ENCODE results near the gene KCNH1.
"Not testable (repeated sequence)": the region's sequence is repeated elsewhere in the genome, so short reads cannot be mapped to it uniquely, and the experiment has no call there.

Gene KCNH1

GRCh38 chr1:210981490-210981889, 152.5 kb downstream of the KCNH1 start:
- no peak overlapping the region for H3K9ac ChIP-seq (ENCODE audit: low read depth, low read length)
- no peaks in the 10 kb centered on the region for H3K4me1 ChIP-seq (ENCODE audit: control insufficient read depth, insufficient read depth, low read length)

GRCh38 chr1:210980082-210980481, 153.9 kb downstream of the KCNH1 start:
- no peaks in the 10 kb centered on the region for H3K4me1 ChIP-seq (ENCODE audit: control insufficient read depth, insufficient read depth, low read length)
- no peaks in the 10 kb centered on the region for H3K36me3 ChIP-seq (ENCODE audit: control insufficient read depth, insufficient read depth, low read length)
- no peaks in the 10 kb centered on the region for H3K9me3 ChIP-seq (ENCODE audit: control insufficient read depth, insufficient read depth, low read length)
- no peak overlapping the region for H3K9ac ChIP-seq (ENCODE audit: low read depth, low read length)
- H3K4me3 ChIP-seq (ENCODE audit: low read depth, low read length): no peak overlapping the region
- no peaks in the 10 kb centered on the region for H3K27me3 ChIP-seq (ENCODE audit: control insufficient read depth, insufficient read depth, low read length)

More at GRCh38 chr1:210981490-210981889, 152.5 kb downstream of the KCNH1 start:
- H3K4me3 ChIP-seq (ENCODE audit: low read depth, low read length): no peak overlapping the region
- H3K9me3 ChIP-seq (ENCODE audit: control insufficient read depth, insufficient read depth, low read length): no peaks in the 10 kb centered on the region
- no peaks in the 10 kb centered on the region for H3K27me3 ChIP-seq (ENCODE audit: control insufficient read depth, insufficient read depth, low read length)
- H3K36me3 ChIP-seq (ENCODE audit: control insufficient read depth, insufficient read depth, low read length): no peaks in the 10 kb centered on the region

DNA sequence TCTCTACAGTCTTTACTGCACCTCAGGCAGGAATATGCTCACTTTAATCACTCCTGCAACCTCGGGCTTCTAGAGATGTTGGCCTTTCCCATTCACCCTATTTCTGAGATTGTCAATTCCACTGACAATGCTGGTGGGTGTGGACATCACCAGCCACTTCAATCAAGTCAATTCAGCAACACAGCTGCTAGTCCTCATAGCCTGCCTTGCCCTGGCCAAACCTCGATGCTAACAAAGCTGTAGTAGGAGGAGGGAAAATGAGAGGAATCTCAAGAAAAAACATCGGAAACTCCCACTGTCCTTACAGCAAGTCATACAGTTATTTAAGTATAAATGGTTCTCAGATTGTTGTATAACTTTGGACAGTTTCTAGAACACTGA, 155.0 kb downstream of the KCNH1 start:
- no peak overlapping the region for H3K4me3 ChIP-seq (ENCODE audit: low read depth, low read length)
- no peaks in the 10 kb centered on the region for H3K4me1 ChIP-seq (ENCODE audit: control insufficient read depth, insufficient read depth, low read length)
- no peaks in the 10 kb centered on the region for H3K36me3 ChIP-seq (ENCODE audit: control insufficient read depth, insufficient read depth, low read length)
- no peaks in the 10 kb centered on the region for H3K27me3 ChIP-seq (ENCODE audit: control insufficient read depth, insufficient read depth, low read length)
- H3K9ac ChIP-seq (ENCODE audit: low read depth, low read length): no peak overlapping the region
- H3K9me3 ChIP-seq (ENCODE audit: control insufficient read depth, insufficient read depth, low read length): no peaks in the 10 kb centered on the region

GRCh38 chr1:210978316-210978973, 155.5 kb downstream of the KCNH1 start:
- Histone ChIP-seq H3K4me3 (ENCODE audit: low read depth, low read length) (no peak overlapping the region), H3K9me3 (ENCODE audit: control insufficient read depth, insufficient read depth, low read length) (no peaks in the 10 kb centered on the region), H3K9ac (ENCODE audit: low read depth, low read length) (no peak overlapping the region), H3K36me3 (ENCODE audit: control insufficient read depth, insufficient read depth, low read length) (no peaks in the 10 kb centered on the region), H3K27me3 (ENCODE audit: control insufficient read depth, insufficient read depth, low read length) (no peaks in the 10 kb centered on the region), H3K4me1 (ENCODE audit: control insufficient read depth, insufficient read depth, low read length) (no peaks in the 10 kb centered on the region)

DNA sequence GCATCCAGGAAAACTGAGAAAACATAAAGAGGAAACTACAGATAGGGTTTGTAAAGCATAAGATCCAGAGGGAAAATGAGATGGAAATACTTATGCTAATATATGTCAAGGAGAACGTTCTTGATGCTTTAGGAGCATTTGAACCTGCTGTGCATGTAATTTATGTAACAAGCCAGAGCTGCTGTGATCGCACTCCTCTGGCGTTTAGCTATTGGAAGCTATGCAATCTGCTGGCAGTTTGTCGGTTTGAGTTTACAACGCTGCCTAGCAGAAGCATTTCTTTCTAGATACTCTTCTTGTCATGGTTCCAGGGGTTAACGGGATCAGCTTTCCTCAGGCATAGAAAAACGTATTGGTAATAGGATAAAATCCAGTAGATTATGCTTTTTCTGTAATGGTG, 182.7 kb downstream of the KCNH1 start:
- no peak overlapping the region for H3K4me3 ChIP-seq (ENCODE audit: low read depth, low read length)
- no peaks in the 10 kb centered on the region for H3K9me3 ChIP-seq (ENCODE audit: control insufficient read depth, insufficient read depth, low read length)
- no peak overlapping the region for H3K9ac ChIP-seq (ENCODE audit: low read depth, low read length)
- no peaks in the 10 kb centered on the region for H3K27me3 ChIP-seq (ENCODE audit: control insufficient read depth, insufficient read depth, low read length)
- no peaks in the 10 kb centered on the region for H3K36me3 ChIP-seq (ENCODE audit: control insufficient read depth, insufficient read depth, low read length)
- H3K4me1 ChIP-seq (ENCODE audit: control insufficient read depth, insufficient read depth, low read length): no peaks in the 10 kb centered on the region

DNA sequence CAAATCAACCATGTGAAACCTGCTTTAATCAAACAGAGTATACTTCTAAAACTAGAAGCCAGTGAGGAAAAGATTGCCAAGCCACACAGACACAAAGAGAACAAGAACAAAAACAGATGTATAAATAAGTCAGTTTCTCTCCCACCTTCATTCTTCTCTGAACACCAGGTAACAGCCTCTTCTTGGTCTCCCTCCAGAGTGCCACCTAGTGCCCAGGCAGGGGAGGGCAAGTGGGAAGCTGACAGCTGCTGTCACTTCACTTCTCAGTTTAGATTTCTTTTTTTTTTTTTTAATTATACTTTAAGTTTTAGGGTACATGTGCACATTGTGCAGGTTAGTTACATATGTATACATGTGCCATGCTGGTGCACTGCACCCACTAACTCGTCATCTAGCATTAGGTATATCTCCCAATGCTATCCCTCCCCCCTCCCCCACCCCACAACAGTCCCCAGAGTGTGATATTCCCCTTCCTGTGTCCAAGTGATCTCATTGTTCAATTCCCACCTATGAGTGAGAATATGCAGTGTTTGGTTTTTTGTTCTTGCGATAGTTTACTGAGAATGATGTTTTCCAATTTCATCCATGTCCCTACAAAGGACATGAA, 183.9 kb downstream of the KCNH1 start:
- not testable (repeated sequence) for H3K4me1 ChIP-seq (ENCODE audit: control insufficient read depth, insufficient read depth, low read length); H3K9me3 ChIP-seq (ENCODE audit: control insufficient read depth, insufficient read depth, low read length); H3K27me3 ChIP-seq (ENCODE audit: control insufficient read depth, insufficient read depth, low read length); H3K36me3 ChIP-seq (ENCODE audit: control insufficient read depth, insufficient read depth, low read length); H3K4me3 ChIP-seq (ENCODE audit: low read depth, low read length); H3K9ac ChIP-seq (ENCODE audit: low read depth, low read length)

DNA sequence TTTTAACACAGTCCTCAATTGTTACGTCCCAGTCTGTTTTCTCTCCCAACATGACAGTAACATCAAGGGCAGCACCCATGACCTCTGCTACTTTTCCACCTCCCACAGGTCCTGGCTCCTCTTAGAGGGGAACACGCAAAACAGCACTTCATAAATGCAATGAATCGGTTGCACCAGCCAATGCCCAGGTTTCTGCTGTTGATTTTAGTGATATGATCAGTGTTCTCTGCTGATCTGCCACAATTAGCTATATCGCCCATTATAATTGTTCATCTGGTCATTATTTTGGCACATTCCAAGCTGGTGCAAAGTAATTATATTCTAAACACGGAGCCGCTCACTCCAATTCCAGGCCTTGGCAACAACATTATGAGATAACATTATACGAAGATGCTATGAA, 184.5 kb downstream of the KCNH1 start:
- no peak overlapping the region for H3K9ac ChIP-seq (ENCODE audit: low read depth, low read length)
- no peaks in the 10 kb centered on the region for H3K36me3 ChIP-seq (ENCODE audit: control insufficient read depth, insufficient read depth, low read length)
- no peaks in the 10 kb centered on the region for H3K4me1 ChIP-seq (ENCODE audit: control insufficient read depth, insufficient read depth, low read length)
- H3K9me3 ChIP-seq (ENCODE audit: control insufficient read depth, insufficient read depth, low read length): no peaks in the 10 kb centered on the region
- no peaks in the 10 kb centered on the region for H3K27me3 ChIP-seq (ENCODE audit: control insufficient read depth, insufficient read depth, low read length)
- no peak overlapping the region for H3K4me3 ChIP-seq (ENCODE audit: low read depth, low read length)

- Histone ChIP-seq H3K9me3 (ENCODE audit: control insufficient read depth, insufficient read depth, low read length) (no peaks in the 10 kb centered on the region), H3K4me3 (ENCODE audit: low read depth, low read length) (no peak overlapping the region), H3K9ac (ENCODE audit: low read depth, low read length) (no peak overlapping the region), H3K36me3 (ENCODE audit: control insufficient read depth, insufficient read depth, low read length) (no peaks in the 10 kb centered on the region), H3K27me3 (ENCODE audit: control insufficient read depth, insufficient read depth, low read length) (no peaks in the 10 kb centered on the region), H3K4me1 (ENCODE audit: control insufficient read depth, insufficient read depth, low read length) (no peaks in the 10 kb centered on the region)
Observed at GRCh38 chr1:210949039-210949438, 184.9 kb downstream of the KCNH1 start.

GRCh38 chr1:210944252-210944651, 189.7 kb downstream of the KCNH1 start:
- no peaks in the 10 kb centered on the region for H3K4me1 ChIP-seq (ENCODE audit: control insufficient read depth, insufficient read depth, low read length)
- no peaks in the 10 kb centered on the region for H3K9me3 ChIP-seq (ENCODE audit: control insufficient read depth, insufficient read depth, low read length)
- H3K4me3 ChIP-seq (ENCODE audit: low read depth, low read length): no peak overlapping the region
- no peaks in the 10 kb centered on the region for H3K27me3 ChIP-seq (ENCODE audit: control insufficient read depth, insufficient read depth, low read length)
- no peaks in the 10 kb centered on the region for H3K36me3 ChIP-seq (ENCODE audit: control insufficient read depth, insufficient read depth, low read length)
- no peak overlapping the region for H3K9ac ChIP-seq (ENCODE audit: low read depth, low read length)

GRCh38 chr1:210942513-210942912, 191.4 kb downstream of the KCNH1 start:
- no peaks in the 10 kb centered on the region for H3K4me1 ChIP-seq (ENCODE audit: control insufficient read depth, insufficient read depth, low read length)
- H3K27me3 ChIP-seq (ENCODE audit: control insufficient read depth, insufficient read depth, low read length): no peaks in the 10 kb centered on the region
- no peak overlapping the region for H3K9ac ChIP-seq (ENCODE audit: low read depth, low read length)
- no peaks in the 10 kb centered on the region for H3K9me3 ChIP-seq (ENCODE audit: control insufficient read depth, insufficient read depth, low read length)
- H3K36me3 ChIP-seq (ENCODE audit: control insufficient read depth, insufficient read depth, low read length): no peaks in the 10 kb centered on the region
- no peak overlapping the region for H3K4me3 ChIP-seq (ENCODE audit: low read depth, low read length)

DNA sequence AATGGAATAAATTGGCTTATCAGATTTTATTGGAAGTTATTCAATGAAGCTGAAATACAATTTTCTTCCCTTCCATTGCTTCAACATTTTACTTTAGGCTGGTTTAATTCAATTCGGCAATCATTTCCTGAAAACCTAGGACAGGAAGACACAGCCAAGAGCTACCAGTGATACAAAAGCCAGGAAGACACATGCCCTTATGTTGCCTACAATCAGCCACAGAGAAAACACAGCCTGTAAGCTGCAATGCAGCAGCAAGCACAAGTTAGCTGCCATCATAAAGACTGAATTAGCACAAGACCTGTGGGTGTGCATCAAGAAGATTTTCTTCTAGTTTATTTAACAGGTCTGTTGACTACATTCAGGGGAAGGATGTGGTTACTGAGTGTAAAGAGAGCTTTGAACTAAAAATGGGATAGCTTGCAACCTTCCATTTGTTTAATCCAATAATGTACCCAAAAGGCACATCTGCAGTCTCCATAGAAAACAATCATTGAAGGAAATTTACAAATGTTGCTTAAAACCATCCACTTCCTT, 193.8 kb downstream of the KCNH1 start:
- Histone ChIP-seq H3K9ac (ENCODE audit: low read depth, low read length) (no peak overlapping the region), H3K4me3 (ENCODE audit: low read depth, low read length) (no peak overlapping the region), H3K4me1 (ENCODE audit: control insufficient read depth, insufficient read depth, low read length) (no peaks in the 10 kb centered on the region), H3K27me3 (ENCODE audit: control insufficient read depth, insufficient read depth, low read length) (no peaks in the 10 kb centered on the region), H3K9me3 (ENCODE audit: control insufficient read depth, insufficient read depth, low read length) (no peaks in the 10 kb centered on the region), H3K36me3 (ENCODE audit: control insufficient read depth, insufficient read depth, low read length) (no peaks in the 10 kb centered on the region)

DNA sequence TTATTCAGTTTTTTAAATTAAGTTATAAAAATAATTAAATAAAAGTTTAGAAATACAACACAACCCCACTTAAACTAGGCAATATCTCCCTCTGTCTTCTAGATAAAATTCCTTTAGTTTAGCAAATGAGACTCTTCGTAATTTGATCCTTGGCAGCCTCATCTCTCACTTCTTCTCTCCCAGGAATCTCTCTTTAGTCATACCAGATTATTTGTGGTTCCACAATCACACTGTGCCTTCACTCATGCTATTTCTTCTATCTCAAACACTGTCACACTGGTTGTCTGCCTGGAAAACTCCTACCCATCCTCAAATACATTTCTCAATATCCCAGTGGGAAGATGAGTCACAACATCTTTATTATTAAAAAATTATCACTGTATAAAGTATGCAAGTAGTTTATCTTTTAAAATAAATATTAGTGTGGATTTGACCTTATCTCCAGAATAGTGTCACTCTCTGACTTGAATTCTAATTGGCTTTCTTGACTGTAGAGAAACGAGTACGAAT, 195.5 kb downstream of the KCNH1 start:
- H3K4me1 ChIP-seq (ENCODE audit: control insufficient read depth, insufficient read depth, low read length): no peaks in the 10 kb centered on the region
- H3K9ac ChIP-seq (ENCODE audit: low read depth, low read length): no peak overlapping the region
- no peaks in the 10 kb centered on the region for H3K27me3 ChIP-seq (ENCODE audit: control insufficient read depth, insufficient read depth, low read length)
- H3K9me3 ChIP-seq (ENCODE audit: control insufficient read depth, insufficient read depth, low read length): no peaks in the 10 kb centered on the region
- H3K4me3 ChIP-seq (ENCODE audit: low read depth, low read length): no peak overlapping the region
- no peaks in the 10 kb centered on the region for H3K36me3 ChIP-seq (ENCODE audit: control insufficient read depth, insufficient read depth, low read length)

Measured in iPS-15b (cell line).